GM19043 (cell line): ENCODE results near the gene TMEM89.

ENCODE experiments used
- ATAC-seq: cut with Tn5 transposase; IDR thresholded peaks from one replicate; pipeline ENCODE4 v1.9.1; 2021; ENCODE audit warnings: low read depth; ENCODE audit not compliant: unreplicated experiment

The TMEM89 gene

GRCh38 chr3:48644898-48645760 is 23.6 kb upstream of the TMEM89 start:
- no peak for ATAC-seq

- ATAC-seq: no peak
Observed at GRCh38 chr3:48642605-48643004, 21.0 kb upstream of the TMEM89 start.

GRCh38 chr3:48641396-48641795 is 19.8 kb upstream of the TMEM89 start:
- ATAC-seq: no peak

- ATAC-seq: no peak
Observed at GRCh38 chr3:48639944-48640606, 18.5 kb upstream of the TMEM89 start.

- ATAC-seq: no peak
Observed at GRCh38 chr3:48637305-48637704, 15.7 kb upstream of the TMEM89 start.

- ATAC-seq: no peak
Observed at GRCh38 chr3:48636149-48636655, 14.6 kb upstream of the TMEM89 start.

GRCh38 chr3:48635222-48636021 is 13.9 kb upstream of the TMEM89 start, which contains the start of gene SLC26A6:
TSS of gene SLC26A6 (minus strand) at chr3:48635461. CDS start at chr3:48635393, 68 bp downstream.
- ATAC-seq: peak; percentile 92

GRCh38 chr3:48634661-48635221 is 13.2 kb upstream of the TMEM89 start:
- no peak for ATAC-seq

- no peak for ATAC-seq
Observed at GRCh38 chr3:48633743-48634142, 12.2 kb upstream of the TMEM89 start.

GRCh38 chr3:48633256-48633655 is 11.7 kb upstream of the TMEM89 start:
- no peak for ATAC-seq

- ATAC-seq: no peak
Observed at GRCh38 chr3:48631516-48632448, 10.2 kb upstream of the TMEM89 start.

GRCh38 chr3:48630833-48631232 is 9.3 kb upstream of the TMEM89 start:
- no peak for ATAC-seq

GRCh38 chr3:48630407-48630806 is 8.8 kb upstream of the TMEM89 start:
- no peak for ATAC-seq

- no peak for ATAC-seq
Observed at GRCh38 chr3:48629894-48630293, 8.3 kb upstream of the TMEM89 start.

GRCh38 chr3:48628277-48629017 is 6.9 kb upstream of the TMEM89 start:
- no peak for ATAC-seq

- ATAC-seq: no peak
Observed at GRCh38 chr3:48625600-48625999, 4.0 kb upstream of the TMEM89 start.

GRCh38 chr3:48624767-48625166 is 3.2 kb upstream of the TMEM89 start:
- no peak for ATAC-seq

GRCh38 chr3:48623851-48624547 is 2.4 kb upstream of the TMEM89 start:
- ATAC-seq: no peak
